Neural progenitor cell (in vitro differentiated cells): ENCODE measurements around the gene ADAM11.

Source experiments
- CTCF ChIP-seq: fragments of 200-600 bp; sonication (generic); IDR thresholded peaks from 2 replicates; pipeline ENCODE4 v1.5.1; 2017; ENCODE audit warnings: antibody characterized with exemption, mild to moderate bottlenecking
- EZH2 ChIP-seq: fragments of 200-600 bp; sonication (generic); IDR thresholded peaks from 2 replicates; pipeline ENCODE4 v1.6.1; 2017; ENCODE audit warnings: antibody characterized with exemption, mild to moderate bottlenecking, moderate library complexity

GRCh38 chr17:44798356-44798755 lies 39.6 kb downstream of the ADAM11 start:
- TF ChIP-seq CTCF: no peak
- TF ChIP-seq EZH2: no peak
